HEK293 (cell line): ENCODE data around the gene ITGA7.

Experiments used
- BCL11A ChIP-seq: fragments of 450-650 bp; formaldehyde crosslinking; IDR thresholded peaks from 2 replicates; pipeline ENCODE4 v1.5.1; 2016; ENCODE audit warnings: low read depth, missing biosample characterization, missing genetic modification characterization
- GLI2 ChIP-seq: fragments of 450-650 bp; formaldehyde crosslinking; IDR thresholded peaks from 2 replicates; pipeline ENCODE4; 2017; ENCODE audit warnings: missing biosample characterization, missing genetic modification characterization, low read depth, borderline replicate concordance
- KLF10 ChIP-seq: fragments of 450-650 bp; IDR thresholded peaks from 2 replicates; pipeline ENCODE4 v1.5.1; 2018; ENCODE audit warnings: missing biosample characterization, mild to moderate bottlenecking, missing genetic modification characterization
- MYNN ChIP-seq: fragments of 450-650 bp; formaldehyde crosslinking; IDR thresholded peaks from 2 replicates; pipeline ENCODE4 v1.5.1; 2016; ENCODE audit warnings: missing biosample characterization, missing genetic modification characterization, borderline replicate concordance
- OVOL3 ChIP-seq: fragments of 450-650 bp; formaldehyde crosslinking; IDR thresholded peaks from 2 replicates; pipeline ENCODE4 v1.5.1; 2016; ENCODE audit warnings: missing biosample characterization, missing genetic modification characterization
- ZBTB21 ChIP-seq: fragments of 450-650 bp; formaldehyde crosslinking; IDR thresholded peaks from 2 replicates; pipeline ENCODE4 v1.5.1; 2017; ENCODE audit warnings: missing biosample characterization, missing genetic modification characterization
- ZNF10 ChIP-seq: fragments of 450-650 bp; formaldehyde crosslinking; IDR thresholded peaks from 2 replicates; pipeline ENCODE4 v1.5.1; 2017; ENCODE audit warnings: missing biosample characterization, missing genetic modification characterization
- ZNF214 ChIP-seq: fragments of 450-650 bp; formaldehyde crosslinking; IDR thresholded peaks from 2 replicates; pipeline ENCODE4 v1.5.1; 2017; ENCODE audit warnings: missing biosample characterization, mild to moderate bottlenecking, missing genetic modification characterization, borderline replicate concordance
- ZNF239 ChIP-seq: fragments of 450-650 bp; formaldehyde crosslinking; IDR thresholded peaks from 2 replicates; pipeline ENCODE4 v1.5.1; 2016; ENCODE audit warnings: missing biosample characterization, missing genetic modification characterization
- ZNF266 ChIP-seq: fragments of 450-650 bp; formaldehyde crosslinking; IDR thresholded peaks from 2 replicates; pipeline ENCODE4 v1.5.1; 2016; ENCODE audit warnings: missing biosample characterization, missing genetic modification characterization, low read depth
- ZNF335 ChIP-seq: fragments of 450-650 bp; formaldehyde crosslinking; conservative IDR thresholded peaks from 2 replicates; pipeline ENCODE4 v1.5.1; 2016; ENCODE audit warnings: missing biosample characterization, missing genetic modification characterization
- ZNF548 ChIP-seq: fragments of 450-650 bp; formaldehyde crosslinking; IDR thresholded peaks from 2 replicates; pipeline ENCODE4 v1.5.1; 2016; ENCODE audit warnings: missing biosample characterization, missing genetic modification characterization
- ZNF555 ChIP-seq: fragments of 450-650 bp; formaldehyde crosslinking; conservative IDR thresholded peaks from 2 replicates; pipeline ENCODE4 v1.5.1; 2017; ENCODE audit warnings: missing biosample characterization, mild to moderate bottlenecking, missing genetic modification characterization, inconsistent platforms
- ZNF585B ChIP-seq: fragments of 450-650 bp; formaldehyde crosslinking; IDR thresholded peaks from 2 replicates; pipeline ENCODE4 v1.5.1; 2016; ENCODE audit warnings: missing biosample characterization, missing genetic modification characterization
- ZNF777 ChIP-seq: fragments of 450-650 bp; formaldehyde crosslinking; IDR thresholded peaks from 2 replicates; pipeline ENCODE4 v1.5.1; 2017; ENCODE audit warnings: missing biosample characterization, missing genetic modification characterization, borderline replicate concordance
- TF ChIP-seq, protein P1 (sequence below): fragments of 450-650 bp; formaldehyde crosslinking; IDR thresholded peaks from 2 replicates; pipeline ENCODE4 v1.5.1; 2016; ENCODE audit warnings: missing biosample characterization, missing genetic modification characterization
- TF ChIP-seq, protein P2 (sequence below): fragments of 450-650 bp; IDR thresholded peaks from 2 replicates; pipeline ENCODE4 v1.5.1; 2018; ENCODE audit warnings: missing biosample characterization, mild to moderate bottlenecking, missing genetic modification characterization
- TF ChIP-seq, protein P3 (sequence below): fragments of 450-650 bp; formaldehyde crosslinking; IDR thresholded peaks from 2 replicates; pipeline ENCODE4 v1.5.1; 2017; ENCODE audit warnings: missing biosample characterization, missing genetic modification characterization
- TF ChIP-seq, protein P4 (sequence below): fragments of 450-650 bp; formaldehyde crosslinking; IDR thresholded peaks from 2 replicates; pipeline ENCODE4 v1.5.1; 2016; ENCODE audit warnings: missing biosample characterization, missing genetic modification characterization
- TF ChIP-seq, protein P5 (sequence below): fragments of 450-650 bp; formaldehyde crosslinking; IDR thresholded peaks from 2 replicates; pipeline ENCODE4 v1.5.1; 2016; ENCODE audit warnings: missing biosample characterization, missing genetic modification characterization
- TF ChIP-seq, protein P6 (sequence below): fragments of 450-650 bp; formaldehyde crosslinking; IDR thresholded peaks from 2 replicates; pipeline ENCODE4 v1.5.1; 2017; ENCODE audit warnings: missing biosample characterization, mild to moderate bottlenecking, missing genetic modification characterization, moderate library complexity
- TF ChIP-seq, protein P7 (sequence below): fragments of 450-650 bp; formaldehyde crosslinking; IDR thresholded peaks from 2 replicates; pipeline ENCODE4; 2016; ENCODE audit warnings: missing biosample characterization, missing genetic modification characterization
- TF ChIP-seq, protein P8 (sequence below): fragments of 450-650 bp; formaldehyde crosslinking; IDR thresholded peaks from 2 replicates; pipeline ENCODE4 v1.5.1; 2016; ENCODE audit warnings: missing biosample characterization, missing genetic modification characterization, low read depth

The ITGA7 gene

DNA sequence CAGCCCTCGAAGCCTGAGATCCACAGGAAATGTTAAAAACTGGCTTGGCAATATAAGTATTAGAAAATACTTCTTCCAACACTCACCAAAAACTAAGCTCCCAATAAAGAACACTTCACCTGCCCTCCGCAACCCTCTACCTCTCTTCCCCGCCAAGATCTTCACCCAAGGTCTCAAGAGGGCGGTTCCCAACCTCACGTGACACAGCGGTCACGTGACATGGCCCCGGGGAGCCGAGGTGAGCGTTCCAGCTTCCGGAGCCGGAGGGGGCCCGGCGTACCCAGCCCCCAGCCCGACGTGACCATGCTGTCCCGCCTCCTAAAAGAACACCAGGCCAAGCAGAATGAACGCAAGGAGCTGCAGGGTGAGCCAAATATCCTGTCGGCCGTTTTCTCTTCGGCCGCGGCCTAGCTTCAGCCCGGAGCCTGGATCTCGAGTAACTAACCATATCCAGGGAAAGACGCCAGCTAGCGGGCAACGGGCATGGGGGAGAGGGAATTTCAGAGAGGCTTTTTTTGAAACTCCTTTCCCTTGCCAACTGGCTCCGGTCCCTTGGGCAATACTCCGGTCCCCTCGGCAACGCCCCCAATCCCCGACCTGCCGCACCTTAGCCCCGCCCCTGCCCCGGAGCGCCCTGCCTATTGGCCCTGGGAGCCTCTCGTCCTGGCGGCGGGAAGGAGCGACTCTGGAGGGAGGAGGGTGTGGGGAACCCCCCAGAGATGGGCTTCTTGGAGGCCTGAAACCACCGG is 8.3 kb upstream of the ITGA7 start, which contains the start of gene BLOC1S1 (continued):
- peak; percentile 45; the same call in 1 of the 2 replicates for TF ChIP-seq MYNN (tag by site-specific recombination)
- peak; percentile 80 for TF ChIP-seq ZNF10 (tag by site-specific recombination)
- no peak for TF ChIP-seq ZNF548
- no peak for TF ChIP-seq ZNF555 (tag by site-specific recombination)
- TF ChIP-seq, protein P1, sequence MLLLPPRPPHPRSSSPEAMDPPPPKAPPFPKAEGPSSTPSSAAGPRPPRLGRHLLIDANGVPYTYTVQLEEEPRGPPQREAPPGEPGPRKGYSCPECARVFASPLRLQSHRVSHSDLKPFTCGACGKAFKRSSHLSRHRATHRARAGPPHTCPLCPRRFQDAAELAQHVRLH: peak; percentile 95
- TF ChIP-seq, protein P2, sequence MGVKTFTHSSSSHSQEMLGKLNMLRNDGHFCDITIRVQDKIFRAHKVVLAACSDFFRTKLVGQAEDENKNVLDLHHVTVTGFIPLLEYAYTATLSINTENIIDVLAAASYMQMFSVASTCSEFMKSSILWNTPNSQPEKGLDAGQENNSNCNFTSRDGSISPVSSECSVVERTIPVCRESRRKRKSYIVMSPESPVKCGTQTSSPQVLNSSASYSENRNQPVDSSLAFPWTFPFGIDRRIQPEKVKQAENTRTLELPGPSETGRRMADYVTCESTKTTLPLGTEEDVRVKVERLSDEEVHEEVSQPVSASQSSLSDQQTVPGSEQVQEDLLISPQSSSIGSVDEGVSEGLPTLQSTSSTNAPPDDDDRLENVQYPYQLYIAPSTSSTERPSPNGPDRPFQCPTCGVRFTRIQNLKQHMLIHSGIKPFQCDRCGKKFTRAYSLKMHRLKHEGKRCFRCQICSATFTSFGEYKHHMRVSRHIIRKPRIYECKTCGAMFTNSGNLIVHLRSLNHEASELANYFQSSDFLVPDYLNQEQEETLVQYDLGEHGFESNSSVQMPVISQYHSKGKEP (tag by site-specific recombination): 0 out of 2 replicates have a peak, but pooled peaks have one; percentile 25
- TF ChIP-seq BCL11A (tag by site-specific recombination): no peak
- no peak for TF ChIP-seq ZNF585B (tag by site-specific recombination)
- TF ChIP-seq, protein P3, sequence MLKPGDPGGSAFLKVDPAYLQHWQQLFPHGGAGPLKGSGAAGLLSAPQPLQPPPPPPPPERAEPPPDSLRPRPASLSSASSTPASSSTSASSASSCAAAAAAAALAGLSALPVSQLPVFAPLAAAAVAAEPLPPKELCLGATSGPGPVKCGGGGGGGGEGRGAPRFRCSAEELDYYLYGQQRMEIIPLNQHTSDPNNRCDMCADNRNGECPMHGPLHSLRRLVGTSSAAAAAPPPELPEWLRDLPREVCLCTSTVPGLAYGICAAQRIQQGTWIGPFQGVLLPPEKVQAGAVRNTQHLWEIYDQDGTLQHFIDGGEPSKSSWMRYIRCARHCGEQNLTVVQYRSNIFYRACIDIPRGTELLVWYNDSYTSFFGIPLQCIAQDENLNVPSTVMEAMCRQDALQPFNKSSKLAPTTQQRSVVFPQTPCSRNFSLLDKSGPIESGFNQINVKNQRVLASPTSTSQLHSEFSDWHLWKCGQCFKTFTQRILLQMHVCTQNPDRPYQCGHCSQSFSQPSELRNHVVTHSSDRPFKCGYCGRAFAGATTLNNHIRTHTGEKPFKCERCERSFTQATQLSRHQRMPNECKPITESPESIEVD: no peak; the same call in 1 of the 2 replicates
- TF ChIP-seq GLI2: no peak
- TF ChIP-seq ZBTB21 (tag by site-specific recombination): peak; percentile 75
- TF ChIP-seq ZNF266 (tag by site-specific recombination): 0 out of 2 replicates have a peak, but pooled peaks have one; percentile 14
- TF ChIP-seq, protein P4, sequence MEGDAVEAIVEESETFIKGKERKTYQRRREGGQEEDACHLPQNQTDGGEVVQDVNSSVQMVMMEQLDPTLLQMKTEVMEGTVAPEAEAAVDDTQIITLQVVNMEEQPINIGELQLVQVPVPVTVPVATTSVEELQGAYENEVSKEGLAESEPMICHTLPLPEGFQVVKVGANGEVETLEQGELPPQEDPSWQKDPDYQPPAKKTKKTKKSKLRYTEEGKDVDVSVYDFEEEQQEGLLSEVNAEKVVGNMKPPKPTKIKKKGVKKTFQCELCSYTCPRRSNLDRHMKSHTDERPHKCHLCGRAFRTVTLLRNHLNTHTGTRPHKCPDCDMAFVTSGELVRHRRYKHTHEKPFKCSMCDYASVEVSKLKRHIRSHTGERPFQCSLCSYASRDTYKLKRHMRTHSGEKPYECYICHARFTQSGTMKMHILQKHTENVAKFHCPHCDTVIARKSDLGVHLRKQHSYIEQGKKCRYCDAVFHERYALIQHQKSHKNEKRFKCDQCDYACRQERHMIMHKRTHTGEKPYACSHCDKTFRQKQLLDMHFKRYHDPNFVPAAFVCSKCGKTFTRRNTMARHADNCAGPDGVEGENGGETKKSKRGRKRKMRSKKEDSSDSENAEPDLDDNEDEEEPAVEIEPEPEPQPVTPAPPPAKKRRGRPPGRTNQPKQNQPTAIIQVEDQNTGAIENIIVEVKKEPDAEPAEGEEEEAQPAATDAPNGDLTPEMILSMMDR (tag by site-specific recombination): peak; percentile 34; the same call in 1 of the 2 replicates
- TF ChIP-seq ZNF777: peak; percentile 83; the same call in 1 of the 2 replicates
- TF ChIP-seq, protein P5, sequence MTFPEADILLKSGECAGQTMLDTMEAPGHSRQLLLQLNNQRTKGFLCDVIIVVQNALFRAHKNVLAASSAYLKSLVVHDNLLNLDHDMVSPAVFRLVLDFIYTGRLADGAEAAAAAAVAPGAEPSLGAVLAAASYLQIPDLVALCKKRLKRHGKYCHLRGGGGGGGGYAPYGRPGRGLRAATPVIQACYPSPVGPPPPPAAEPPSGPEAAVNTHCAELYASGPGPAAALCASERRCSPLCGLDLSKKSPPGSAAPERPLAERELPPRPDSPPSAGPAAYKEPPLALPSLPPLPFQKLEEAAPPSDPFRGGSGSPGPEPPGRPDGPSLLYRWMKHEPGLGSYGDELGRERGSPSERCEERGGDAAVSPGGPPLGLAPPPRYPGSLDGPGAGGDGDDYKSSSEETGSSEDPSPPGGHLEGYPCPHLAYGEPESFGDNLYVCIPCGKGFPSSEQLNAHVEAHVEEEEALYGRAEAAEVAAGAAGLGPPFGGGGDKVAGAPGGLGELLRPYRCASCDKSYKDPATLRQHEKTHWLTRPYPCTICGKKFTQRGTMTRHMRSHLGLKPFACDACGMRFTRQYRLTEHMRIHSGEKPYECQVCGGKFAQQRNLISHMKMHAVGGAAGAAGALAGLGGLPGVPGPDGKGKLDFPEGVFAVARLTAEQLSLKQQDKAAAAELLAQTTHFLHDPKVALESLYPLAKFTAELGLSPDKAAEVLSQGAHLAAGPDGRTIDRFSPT (tag by site-specific recombination): peak; percentile 63
- TF ChIP-seq, protein P6, sequence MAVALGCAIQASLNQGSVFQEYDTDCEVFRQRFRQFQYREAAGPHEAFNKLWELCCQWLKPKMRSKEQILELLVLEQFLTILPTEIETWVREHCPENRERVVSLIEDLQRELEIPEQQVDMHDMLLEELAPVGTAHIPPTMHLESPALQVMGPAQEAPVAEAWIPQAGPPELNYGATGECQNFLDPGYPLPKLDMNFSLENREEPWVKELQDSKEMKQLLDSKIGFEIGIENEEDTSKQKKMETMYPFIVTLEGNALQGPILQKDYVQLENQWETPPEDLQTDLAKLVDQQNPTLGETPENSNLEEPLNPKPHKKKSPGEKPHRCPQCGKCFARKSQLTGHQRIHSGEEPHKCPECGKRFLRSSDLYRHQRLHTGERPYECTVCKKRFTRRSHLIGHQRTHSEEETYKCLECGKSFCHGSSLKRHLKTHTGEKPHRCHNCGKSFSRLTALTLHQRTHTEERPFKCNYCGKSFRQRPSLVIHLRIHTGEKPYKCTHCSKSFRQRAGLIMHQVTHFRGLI: peak; percentile 62; the same call in 1 of the 2 replicates
- peak; percentile 98 for TF ChIP-seq KLF10 (tag by site-specific recombination)
- TF ChIP-seq, protein P7, sequence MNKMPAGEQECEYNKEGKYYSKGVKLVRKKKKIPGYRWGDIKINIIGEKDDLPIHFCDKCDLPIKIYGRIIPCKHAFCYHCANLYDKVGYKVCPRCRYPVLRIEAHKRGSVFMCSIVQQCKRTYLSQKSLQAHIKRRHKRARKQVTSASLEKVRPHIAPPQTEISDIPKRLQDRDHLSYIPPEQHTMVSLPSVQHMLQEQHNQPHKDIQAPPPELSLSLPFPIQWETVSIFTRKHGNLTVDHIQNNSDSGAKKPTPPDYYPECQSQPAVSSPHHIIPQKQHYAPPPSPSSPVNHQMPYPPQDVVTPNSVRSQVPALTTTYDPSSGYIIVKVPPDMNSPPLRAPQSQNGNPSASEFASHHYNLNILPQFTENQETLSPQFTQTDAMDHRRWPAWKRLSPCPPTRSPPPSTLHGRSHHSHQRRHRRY (tag by site-specific recombination): 0 out of 2 replicates have a peak, but pooled peaks have one; percentile 33
- no peak for TF ChIP-seq ZNF239 (tag by site-specific recombination)
- TF ChIP-seq ZNF214 (tag by site-specific recombination): no peak
- TF ChIP-seq ZNF335 (tag by site-specific recombination): peak; percentile 97
- TF ChIP-seq, protein P8, sequence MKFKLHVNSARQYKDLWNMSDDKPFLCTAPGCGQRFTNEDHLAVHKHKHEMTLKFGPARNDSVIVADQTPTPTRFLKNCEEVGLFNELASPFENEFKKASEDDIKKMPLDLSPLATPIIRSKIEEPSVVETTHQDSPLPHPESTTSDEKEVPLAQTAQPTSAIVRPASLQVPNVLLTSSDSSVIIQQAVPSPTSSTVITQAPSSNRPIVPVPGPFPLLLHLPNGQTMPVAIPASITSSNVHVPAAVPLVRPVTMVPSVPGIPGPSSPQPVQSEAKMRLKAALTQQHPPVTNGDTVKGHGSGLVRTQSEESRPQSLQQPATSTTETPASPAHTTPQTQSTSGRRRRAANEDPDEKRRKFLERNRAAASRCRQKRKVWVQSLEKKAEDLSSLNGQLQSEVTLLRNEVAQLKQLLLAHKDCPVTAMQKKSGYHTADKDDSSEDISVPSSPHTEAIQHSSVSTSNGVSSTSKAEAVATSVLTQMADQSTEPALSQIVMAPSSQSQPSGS (tag by site-specific recombination): no peak
- TF ChIP-seq OVOL3: peak; percentile 89
